ENCODE measurements around the gene SNAI3. TPM values are rescaled to one million over a fixed set of nuclear protein-coding genes. Genes with fewer than 3 reads are reported as not detected.

The SNAI3 gene
- total and polyA plus RNA-seq, 8 donors, result 0.19 to 1.9 (median 0.72) TPM

GRCh38 chr16:88719933-88720296, 33.6 kb upstream of the SNAI3 start:
- no peak for ATAC-seq
- Histone ChIP-seq H3K9me3 (no peaks in the 10 kb centered on the region), H3K4me3 (no peak overlapping the region), H3K27me3 (no peaks in the 10 kb centered on the region), H3K4me1 (no peaks in the 10 kb centered on the region), H3K27ac (no peak overlapping the region), H3K36me3 (peaks cover 0 to 25% (median 8%) of the 10 kb centered on the region in 3 donors)
- TF ChIP-seq CTCF (IDR thresholded peaks at IDR 0.05), result no peak
- no peak for FAIRE-seq
- intact Hi-C loops (cut with DNase I), result no loop called here
- 95% methylated on average over 19 of the region's 19 CpGs for WGBS, 2 donors
- DNase-seq, result no peak

GRCh38 chr16:88719267-88719932, 33.1 kb upstream of the SNAI3 start:
- intact Hi-C loops (cut with DNase I), result no loop called here
- no peak overlapping the region for H3K27ac ChIP-seq
- FAIRE-seq (no peak), DNase-seq (no peak), ATAC-seq (no peak)
- no peak overlapping the region for H3K4me3 ChIP-seq
- H3K9me3 ChIP-seq, result no peaks in the 10 kb centered on the region
- 93 to 95% methylated on average over 29 of the region's 29 CpGs for WGBS, 2 donors
- H3K27me3 ChIP-seq, result no peaks in the 10 kb centered on the region
- no peaks in the 10 kb centered on the region for H3K4me1 ChIP-seq
- H3K36me3 ChIP-seq, result peaks cover 0 to 22% (median 12%) of the 10 kb centered on the region in 3 donors
- no peak for TF ChIP-seq CTCF (IDR thresholded peaks at IDR 0.05)

- Histone ChIP-seq H3K36me3 (peaks cover 0 to 22% (median 12%) of the 10 kb centered on the region in 3 donors), H3K4me1 (no peaks in the 10 kb centered on the region), H3K9me3 (no peaks in the 10 kb centered on the region), H3K27ac (no peak overlapping the region), H3K27me3 (no peaks in the 10 kb centered on the region), H3K4me3 (no peak overlapping the region)
- 93 to 96% methylated on average over 11 of the region's 11 CpGs for WGBS, 2 donors
- FAIRE-seq, result no peak
- no peak for TF ChIP-seq CTCF (IDR thresholded peaks at IDR 0.05)
- intact Hi-C loops (cut with DNase I), result no loop called here
- no peak for ATAC-seq
- DNase-seq, result no peak
These were observed 31.9 kb upstream of the SNAI3 start for GRCh38 chr16:88718178-88718577.

GRCh38 chr16:88716601-88717001, 30.3 kb upstream of the SNAI3 start:
- TF ChIP-seq CTCF (IDR thresholded peaks at IDR 0.05), result no peak
- H3K4me1 ChIP-seq, result no peaks in the 10 kb centered on the region
- 96 to 98% methylated on average over 21 of the region's 21 CpGs for WGBS, 2 donors
- H3K36me3 ChIP-seq, result peaks cover 0 to 17% (median 12%) of the 10 kb centered on the region in 3 donors
- ATAC-seq (no peak), DNase-seq (no peak), FAIRE-seq (no peak)
- H3K27ac ChIP-seq, result no peak overlapping the region
- H3K27me3 ChIP-seq, result no peaks in the 10 kb centered on the region
- H3K9me3 ChIP-seq, result no peaks in the 10 kb centered on the region
- intact Hi-C loops (cut with DNase I), result no loop called here
- H3K4me3 ChIP-seq, result no peak overlapping the region

GRCh38 chr16:88716201-88716600, 29.9 kb upstream of the SNAI3 start:
- FAIRE-seq (no peak), DNase-seq (no peak), ATAC-seq (no peak)
- 93 to 95% methylated on average over 14 to 15 of the region's 15 CpGs for WGBS, 2 donors
- intact Hi-C loops (cut with DNase I), result no loop called here
- Histone ChIP-seq H3K27ac (no peak overlapping the region), H3K9me3 (no peaks in the 10 kb centered on the region), H3K4me1 (no peaks in the 10 kb centered on the region), H3K27me3 (no peaks in the 10 kb centered on the region), H3K36me3 (peaks cover 0 to 13% (median 12%) of the 10 kb centered on the region in 3 donors), H3K4me3 (no peak overlapping the region)
- no peak for TF ChIP-seq CTCF (IDR thresholded peaks at IDR 0.05)
